ENCODE measurements around the gene TAS2R40.

Gene TAS2R40

GRCh38 chr7:143225047-143225446 lies 3.2 kb downstream of the TAS2R40 start:
- DNase-seq: no peak

GRCh38 chr7:143227806-143228205 lies 6.0 kb downstream of the TAS2R40 start:
- DNase-seq: no peak

DNA sequence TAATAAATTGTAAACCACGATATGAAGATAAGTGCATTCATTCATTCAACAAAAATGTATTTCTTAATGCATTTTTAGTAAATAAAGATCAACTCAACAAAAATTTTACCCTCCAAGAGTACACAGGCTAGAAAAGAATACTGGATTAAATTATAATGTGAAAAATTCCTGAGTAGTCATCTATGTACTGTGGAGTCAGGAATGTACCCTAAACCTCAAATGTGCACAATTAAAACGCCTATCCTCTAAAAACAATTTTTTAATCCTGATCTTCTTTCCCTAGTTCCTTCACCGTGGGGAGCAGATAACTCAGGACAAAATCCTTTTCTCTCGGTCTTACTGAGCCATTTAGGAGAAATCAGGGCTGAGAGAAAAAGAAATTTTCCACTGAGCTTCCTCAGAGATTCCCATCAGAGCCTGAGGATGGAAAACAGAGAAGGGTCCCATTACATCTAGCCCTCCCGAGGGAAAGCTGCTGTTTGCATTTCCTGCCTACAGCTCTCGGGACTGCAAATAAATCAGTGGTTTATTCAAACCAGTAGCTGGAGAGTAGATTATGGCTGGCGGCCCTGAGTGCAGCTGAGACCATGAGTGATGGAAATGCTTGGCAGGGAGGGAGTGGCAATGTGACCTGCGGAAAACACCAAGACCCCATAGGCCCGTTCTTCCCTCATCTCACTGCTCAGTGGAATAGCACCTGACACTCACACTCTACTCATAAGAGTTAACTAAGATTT lies 7.4 kb downstream of the TAS2R40 start:
- no peak for DNase-seq

GRCh38 chr7:143230602-143231457 lies 9.0 kb downstream of the TAS2R40 start:
- no peak for DNase-seq

DNA sequence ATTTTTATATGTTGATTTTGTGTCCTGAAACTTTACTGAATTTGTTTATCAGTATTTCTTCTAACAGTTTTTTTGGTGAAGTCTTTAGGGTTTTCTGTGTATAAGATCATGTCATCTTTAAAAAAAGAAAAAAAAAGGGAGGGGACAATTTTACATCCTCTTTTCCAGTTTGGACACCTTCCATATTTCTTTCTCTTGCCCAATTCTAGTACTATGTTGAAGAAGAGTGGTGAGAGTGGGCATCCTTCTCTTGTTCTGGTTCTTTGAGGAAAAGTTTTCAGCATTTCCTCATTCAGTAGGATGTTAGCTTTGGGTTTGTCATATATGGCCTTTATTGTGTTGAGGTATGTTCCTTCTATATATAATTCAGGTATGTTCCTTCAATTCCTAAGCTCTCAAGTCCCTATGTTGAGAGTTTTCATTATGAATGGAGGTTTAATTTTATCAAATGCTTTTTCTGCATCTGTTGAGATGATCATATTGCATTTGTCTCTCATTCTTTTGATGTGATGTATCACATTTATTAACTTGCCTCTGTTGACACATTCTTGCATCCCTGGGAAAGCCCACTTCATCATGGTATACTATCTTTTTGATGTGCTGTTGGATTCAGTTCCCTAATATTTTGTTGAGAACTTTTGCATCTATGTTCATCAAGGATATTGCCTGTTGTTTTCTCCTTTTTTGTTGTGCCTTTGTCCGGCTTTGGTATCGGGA lies 12.1 kb downstream of the TAS2R40 start:
- DNase-seq: no peak

- no peak for DNase-seq
These were observed 12.7 kb downstream of the TAS2R40 start for GRCh38 chr7:143234533-143234875.

DNA sequence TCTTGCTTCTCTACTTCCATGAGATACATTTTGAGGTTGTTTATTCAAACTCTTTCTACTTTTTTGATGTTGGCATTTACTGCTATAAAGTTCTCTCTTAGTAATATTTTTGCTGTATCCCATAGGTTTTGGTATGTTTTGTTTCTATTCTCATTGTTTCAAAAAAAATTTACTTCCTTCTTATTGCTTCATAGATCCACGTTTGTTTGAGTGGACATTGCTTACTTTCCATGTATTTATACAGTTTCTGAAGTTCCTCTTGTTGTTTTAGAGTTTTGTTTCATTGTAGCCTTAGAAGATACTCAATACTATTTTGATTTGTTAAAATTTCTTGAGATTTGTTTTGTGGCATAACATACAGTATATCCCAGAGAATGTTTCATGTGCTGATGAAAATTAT lies 13.7 kb downstream of the TAS2R40 start:
- no peak for DNase-seq

DNA sequence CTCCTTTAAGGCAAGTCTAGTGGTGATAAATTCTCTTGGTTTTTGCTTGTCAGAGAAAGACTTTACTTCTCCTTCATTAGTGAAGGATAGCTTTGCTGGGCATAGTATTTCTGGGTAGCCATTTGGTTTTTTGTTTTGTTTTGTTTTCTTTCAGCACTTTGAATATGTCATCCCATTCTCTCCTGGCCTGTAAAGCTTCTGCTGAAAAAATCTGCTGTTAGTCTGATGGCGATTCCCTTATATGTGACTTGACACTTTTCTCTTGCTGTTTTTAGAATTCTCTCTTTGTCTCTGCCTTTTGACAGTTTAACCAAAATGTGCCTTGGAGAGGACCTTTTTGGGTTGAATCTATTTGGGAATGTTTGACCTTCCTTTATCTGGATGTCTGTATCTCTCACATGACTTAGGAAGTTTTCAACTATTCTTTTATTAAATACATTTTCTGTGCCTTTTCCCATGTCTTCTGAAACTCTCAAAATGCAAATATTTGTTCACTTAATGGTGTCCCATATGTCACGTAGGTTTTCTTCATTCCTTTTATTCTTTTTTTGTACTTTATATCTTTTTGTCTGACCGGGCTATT lies 14.7 kb downstream of the TAS2R40 start:
- DNase-seq: no peak

DNA sequence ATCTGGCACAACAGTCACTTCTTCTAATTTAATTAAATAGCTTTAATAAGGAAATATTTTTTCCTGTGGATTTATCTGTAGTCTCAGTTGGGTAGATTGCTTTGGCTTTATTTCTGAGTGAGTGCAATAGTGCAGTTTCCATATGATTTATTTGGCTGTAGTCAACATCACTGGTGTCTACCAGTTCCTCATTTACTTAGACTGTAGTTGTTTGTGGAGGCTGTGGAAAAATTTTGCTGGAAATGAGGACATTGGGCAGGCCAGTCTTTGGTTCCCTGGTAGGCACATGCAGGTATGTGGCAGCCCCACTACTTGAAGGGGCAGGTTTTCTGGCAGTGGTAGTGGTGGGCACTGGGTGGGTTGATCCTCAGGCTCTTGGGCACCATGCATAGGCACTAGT lies 15.5 kb downstream of the TAS2R40 start:
- DNase-seq: no peak

- no peak for DNase-seq
These were observed 16.6 kb downstream of the TAS2R40 start for GRCh38 chr7:143238289-143238980.

DNA sequence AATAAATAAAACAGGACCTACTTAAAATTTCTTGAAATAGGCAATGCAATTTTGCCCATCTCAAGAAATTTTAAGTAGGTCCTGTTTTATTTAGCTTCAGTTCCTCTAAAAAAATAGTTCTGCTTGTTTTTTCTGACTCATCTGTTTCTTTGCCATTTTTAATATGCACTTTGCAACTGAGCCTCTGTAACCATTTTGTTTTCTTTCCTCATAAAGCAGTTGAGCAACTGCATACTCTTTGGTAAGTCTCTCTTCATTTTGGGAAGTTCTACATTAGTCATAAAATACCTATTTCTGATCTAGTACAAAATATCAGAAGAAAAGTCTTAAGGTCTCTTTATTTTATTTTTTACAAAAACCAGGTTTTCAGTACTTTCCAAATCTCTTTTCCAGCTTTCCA lies 18.0 kb downstream of the TAS2R40 start:
- DNase-seq: no peak

DNA sequence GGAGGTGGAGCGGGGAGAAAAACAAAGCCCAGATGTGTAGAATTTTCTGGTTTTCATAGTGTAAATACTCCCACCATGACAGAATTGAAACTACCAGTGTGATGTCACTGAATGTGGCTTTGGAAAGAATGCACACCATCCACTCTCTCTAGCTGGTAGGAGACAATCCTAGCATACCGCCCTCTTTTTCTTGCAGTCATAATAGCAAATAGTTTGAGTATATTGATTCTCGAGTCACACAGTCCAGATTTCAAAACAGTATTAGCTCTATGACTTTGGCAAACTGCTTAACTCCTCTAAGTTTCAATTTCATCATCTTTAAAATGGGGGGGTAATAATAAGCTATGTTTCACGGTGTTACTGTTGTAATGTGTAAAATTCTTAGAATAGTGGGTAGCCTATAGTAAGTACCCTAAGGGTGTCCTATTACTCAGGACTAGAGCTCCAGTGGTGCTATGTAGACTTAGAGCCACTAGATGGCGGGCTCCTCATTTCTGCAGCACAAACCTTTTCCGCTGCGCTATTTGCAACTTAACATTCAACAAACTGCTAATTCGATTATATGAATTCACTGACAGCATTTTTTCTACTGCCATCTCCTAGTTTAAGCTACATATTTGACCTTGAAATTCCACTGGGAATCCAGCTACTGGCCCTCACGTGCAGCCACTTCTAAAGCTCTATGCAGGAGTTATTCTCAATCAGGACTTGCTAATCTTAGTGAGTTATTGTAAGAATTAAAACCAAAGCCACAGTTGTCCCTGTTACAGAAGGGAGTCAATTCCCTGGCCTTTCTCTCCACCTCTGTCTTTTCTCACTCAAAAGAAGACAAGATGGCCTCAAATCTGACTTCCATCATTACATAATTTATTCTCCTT lies 18.7 kb downstream of the TAS2R40 start:
- DNase-seq: no peak

DNA sequence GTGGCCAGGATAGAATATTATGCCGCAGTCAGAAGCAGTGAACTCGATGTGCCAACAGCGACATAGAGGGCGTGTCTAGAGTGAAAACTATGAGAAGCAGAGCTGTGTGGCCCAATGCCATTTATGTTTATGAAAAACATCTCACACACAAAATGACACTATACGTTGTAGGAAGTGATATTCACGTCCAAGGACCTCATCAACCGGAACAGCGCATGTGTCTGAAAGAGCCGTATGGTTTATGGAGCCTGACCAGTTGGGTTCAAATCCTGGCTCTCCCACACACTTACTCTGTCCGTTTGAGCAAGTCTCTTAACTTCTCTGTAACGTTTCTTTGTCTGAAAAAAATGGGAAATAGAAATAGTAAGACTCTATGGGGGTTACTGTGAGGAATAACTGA lies 20.5 kb downstream of the TAS2R40 start:
- DNase-seq: no peak

DNA sequence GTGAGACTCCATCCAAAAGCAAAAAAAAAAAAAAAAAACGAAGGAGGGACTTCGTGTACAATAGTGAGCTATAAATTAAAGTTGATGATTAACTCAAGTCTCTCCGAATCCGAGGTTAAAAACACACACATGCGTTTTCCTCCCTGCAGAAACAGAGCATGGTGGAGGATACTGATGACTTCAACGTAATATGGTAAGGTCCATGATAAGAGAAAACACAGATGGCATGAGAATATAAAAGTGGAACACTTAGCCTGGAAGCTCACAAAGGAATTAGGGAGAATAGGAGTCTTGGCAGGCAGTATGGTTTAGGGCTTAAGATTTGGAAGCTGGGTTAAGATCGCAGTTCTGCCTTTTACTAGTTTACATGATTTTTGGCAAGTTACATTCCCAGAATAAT lies 21.3 kb downstream of the TAS2R40 start:
- DNase-seq: no peak

GRCh38 chr7:143243614-143244013 lies 21.8 kb downstream of the TAS2R40 start:
- no peak for DNase-seq

GRCh38 chr7:143244321-143244720 lies 22.5 kb downstream of the TAS2R40 start:
- no peak for DNase-seq

DNA sequence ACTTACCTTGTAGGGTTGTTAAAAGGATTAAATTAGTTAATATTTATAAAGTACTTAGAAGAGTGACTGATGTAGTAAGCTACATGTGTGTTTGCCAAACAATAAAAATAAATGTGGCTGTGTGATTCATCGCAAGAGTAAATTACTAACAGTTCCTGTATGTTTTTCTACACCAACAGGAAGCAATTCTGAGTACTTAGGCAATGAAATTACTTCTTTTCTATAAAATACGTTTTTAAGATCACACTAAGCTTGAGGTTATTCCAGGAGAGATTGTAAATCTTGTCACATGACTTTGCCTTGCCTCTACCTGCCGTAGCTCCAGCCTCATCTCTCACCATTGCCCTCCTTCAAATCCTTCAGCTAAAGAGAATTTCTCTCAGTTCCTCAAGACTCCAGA lies 23.3 kb downstream of the TAS2R40 start:
- DNase-seq: no peak

- DNase-seq: no peak
These were observed 25.5 kb downstream of the TAS2R40 start for GRCh38 chr7:143247372-143247771.

DNA sequence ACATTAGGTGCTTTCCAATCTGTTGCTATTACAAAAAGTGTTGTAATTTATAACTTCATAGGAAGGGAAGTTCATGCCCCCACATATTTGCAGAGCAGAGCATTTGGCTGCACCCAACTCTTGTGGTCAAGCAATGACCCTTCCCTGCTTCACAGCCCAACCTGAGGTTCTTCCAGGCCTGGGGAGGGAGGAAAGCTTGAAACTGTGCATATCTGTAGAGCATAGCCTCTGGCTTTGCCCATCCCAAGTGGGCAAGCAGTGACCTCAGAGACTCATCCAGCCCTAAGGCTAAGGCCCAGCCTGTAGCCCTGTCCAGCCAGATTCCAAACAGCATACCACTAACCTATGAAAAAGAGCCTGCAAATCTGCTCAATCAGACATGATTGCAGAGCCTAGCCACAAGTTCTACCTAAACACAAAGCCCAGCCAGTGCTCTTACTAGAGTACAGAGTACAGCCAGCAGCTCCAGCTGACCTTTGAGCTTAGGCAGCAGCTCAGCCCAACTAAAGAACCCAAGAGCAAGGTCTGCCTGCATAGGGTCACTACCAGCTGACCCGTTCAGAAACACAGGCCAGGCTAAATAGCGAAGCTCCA lies 27.0 kb downstream of the TAS2R40 start:
- no peak for DNase-seq

DNA sequence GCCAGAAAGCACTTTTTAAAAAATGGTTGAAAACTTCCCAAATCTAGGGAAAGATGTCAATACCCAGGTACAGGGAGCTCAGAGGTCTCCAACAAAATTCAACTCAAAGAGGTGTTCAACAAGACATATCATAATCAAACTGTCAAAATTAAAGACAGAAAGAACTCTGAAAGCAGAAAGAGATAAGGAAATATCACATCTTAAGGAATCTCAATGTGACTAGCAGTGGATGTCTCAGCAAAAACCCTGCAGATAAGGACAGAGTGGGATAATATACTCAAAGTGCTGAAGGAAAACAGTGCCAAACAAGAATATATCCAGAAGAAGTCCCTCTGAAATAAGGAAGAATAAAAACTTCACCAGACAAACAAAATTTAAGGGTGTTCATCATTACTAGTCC lies 28.4 kb downstream of the TAS2R40 start:
- no peak for DNase-seq

DNA sequence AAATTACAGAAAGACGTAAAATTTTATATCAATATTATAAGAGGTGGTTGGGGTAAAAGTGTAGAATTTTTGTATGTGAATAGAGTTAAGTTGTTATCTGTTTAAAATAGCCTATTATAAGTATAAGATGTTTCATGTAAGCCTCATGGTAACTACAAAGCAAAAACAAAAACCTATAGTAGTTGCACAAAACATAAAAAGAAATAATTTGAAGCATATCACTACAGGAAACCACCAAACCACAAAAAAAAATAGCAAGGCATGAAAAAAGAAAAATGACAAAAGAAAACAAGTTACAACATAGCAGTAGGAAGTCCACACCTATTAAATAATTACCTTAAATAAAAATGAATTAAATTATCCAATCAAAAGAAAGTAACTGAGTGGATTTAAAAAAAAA lies 29.0 kb downstream of the TAS2R40 start:
- DNase-seq: no peak

Measured in activated gamma-delta T cell (primary cell).